NCI-H146 (cell line): ENCODE measurements around the gene PPTC7.
"Not testable (repeated sequence)": the region's sequence is repeated elsewhere in the genome, so short reads cannot be mapped to it uniquely, and the experiment has no call there.

ENCODE experiments used
- DNase-seq: peaks from one replicate; lab custom pipeline; 2025; lab: John Stamatoyannopoulos, UW

Gene PPTC7

DNA sequence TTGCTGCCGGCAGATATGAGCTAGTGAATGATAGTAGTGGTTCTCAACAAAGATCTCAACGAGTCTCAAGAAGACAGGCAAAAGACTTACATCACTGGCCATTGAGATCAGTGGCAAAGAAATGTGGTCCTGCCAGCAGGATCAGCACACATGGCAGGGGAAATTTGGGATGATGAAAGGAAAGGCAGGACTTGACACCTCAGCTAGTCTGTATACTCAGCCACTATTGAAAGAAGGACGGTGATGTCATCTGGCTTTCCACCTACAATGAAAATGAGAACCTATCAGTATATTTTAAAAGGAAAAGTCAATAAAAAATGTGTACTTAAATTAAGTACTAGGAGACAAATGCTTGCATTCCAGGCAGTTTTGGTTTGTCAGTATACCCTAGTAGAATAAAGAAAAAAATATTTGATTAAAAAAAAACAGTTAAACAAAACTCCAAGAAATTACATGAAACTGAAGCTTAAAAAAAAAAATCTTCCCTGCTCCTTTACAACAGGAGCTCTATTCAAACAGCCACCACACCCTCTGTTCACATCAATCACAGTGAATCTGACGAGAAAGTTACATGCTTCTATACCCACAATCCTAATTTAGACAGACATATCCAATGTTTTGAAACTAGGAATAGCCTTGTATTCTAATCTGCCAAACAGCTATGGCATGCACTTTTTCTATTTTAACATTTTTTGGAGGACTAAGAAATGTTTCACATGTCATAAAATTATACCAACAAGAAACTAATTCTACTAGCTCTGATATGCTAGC, 46.1 kb downstream of the PPTC7 start:
- DNase-seq: no peak

DNA sequence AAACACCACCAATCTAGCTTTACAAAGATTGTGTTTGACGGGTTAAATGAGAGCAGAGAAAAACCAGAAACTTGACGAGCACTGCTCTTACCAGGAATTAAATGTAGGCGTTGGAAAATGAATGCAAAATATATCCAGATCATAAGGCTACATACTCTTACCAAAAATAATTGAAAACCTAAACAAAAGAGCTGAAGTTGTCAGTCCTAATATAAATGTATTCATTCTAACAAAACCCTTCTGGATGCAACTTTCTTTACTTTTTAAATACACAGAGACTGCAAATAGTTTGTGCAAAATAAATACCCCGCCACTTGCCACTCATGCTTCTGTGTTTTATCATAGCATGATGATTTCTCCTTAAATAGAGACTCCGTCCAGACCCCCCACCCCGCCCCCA, 48.3 kb downstream of the PPTC7 start:
- DNase-seq: no peak

DNA sequence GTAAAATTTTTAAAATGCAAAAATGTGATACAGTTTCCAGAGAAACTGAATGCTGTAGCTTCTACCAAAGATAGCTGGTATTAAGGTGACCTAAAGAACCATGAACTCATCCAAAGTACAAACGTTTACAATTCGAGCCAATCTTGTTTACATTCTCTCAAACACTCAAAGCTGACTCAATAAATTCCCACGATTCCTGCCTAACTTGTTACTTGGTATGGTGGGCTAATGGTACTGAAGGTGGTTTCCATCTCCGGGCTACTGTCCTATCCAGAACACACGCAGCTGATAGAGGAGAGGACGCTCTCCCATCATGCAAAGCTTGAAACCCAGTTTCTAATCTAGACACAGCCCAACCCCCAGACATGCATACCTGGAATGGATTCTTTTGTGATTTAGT, 49.5 kb downstream of the PPTC7 start:
- no peak for DNase-seq

DNA sequence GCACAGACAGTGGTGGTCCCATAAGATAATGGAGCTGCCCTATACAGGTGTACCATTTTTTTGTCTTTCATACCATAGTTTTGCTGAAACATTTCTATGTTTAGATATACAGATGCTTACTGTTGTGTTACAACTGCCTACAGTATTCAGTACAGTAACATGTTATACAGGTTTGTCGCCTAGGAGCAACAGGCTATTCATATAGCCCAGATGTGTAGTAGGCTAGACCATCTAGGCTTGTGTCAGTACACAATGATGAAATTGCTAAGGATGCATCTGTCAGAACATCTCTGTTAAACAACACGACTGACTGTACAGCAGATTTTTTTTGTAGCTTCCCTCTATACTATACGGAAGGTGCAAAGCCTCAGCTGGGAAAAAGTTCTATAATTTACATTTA, 50.5 kb downstream of the PPTC7 start:
- DNase-seq: no peak

DNA sequence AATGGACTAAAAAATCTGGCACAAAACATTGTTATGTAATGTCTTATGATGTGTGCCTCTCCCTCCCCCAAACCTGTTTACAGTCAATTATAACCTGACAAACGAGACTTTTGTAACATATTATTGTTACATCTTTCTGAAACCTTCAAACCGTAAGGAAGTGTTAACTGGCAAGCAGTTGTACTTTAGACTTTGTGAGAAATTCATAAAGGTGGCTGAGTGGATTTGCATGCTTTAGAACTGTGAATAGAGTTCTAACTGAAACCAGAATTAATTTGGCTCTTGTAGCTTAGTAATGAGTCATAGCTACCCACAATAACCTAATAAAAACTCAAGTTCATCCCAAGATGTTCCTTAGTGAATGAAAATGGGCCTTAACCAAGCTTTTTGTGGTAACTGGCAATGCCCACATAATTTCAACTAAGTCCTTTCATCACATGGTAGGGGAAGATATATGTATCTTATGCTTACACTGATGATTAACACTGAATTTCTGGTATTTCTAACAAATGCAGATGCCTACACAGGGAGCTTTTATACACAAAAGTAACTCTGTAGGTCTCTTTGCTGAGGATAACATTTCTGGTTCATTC, 51.3 kb downstream of the PPTC7 start:
- DNase-seq: no peak

DNA sequence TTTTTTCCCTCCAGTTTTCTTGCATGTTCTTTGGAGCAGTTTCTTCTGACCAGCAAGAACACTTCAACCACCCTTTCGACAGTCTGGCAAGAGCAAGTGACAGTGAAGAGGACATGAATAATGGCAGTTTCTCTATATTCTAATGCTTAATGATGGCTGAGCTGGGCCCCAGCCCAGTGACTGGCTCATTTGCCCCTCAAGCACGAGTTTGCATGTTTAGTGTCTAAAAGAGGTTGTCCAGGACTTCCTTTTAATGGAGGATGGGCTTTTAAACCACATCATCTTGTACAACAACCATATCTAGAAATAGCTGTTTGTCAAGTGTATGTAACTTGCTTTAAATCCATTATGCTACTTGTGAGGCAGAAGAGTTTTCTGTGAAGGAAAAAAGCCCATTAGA, 52.6 kb downstream of the PPTC7 start:
- DNase-seq: no peak

DNA sequence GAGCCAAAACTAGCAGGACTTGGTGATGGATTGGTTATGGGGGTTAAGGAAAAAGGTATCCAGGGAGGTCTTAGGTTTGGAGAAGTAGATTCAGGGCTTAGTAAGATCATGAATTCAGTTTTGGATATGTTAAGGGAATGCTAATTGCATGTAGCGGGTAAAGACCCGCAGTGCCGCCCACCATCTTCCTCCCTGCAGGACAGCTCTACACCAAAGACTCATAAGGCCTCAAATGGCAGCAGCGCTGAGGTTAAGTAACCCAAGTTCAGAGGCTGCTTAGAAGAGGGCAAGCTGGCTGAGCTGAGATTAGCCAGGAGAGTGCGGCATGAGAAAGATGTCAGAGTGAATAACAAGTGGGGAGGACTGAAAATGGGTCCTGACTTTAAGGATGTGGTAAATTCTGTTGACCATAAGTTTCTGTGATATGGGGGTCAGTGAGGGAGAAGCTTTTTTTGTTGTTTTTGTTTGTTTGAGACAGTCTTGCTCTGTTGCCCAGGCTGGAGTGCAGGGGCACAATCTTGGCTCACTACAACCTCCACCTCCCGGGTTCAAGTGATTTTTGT, 54.8 kb downstream of the PPTC7 start:
- no peak for DNase-seq

DNA sequence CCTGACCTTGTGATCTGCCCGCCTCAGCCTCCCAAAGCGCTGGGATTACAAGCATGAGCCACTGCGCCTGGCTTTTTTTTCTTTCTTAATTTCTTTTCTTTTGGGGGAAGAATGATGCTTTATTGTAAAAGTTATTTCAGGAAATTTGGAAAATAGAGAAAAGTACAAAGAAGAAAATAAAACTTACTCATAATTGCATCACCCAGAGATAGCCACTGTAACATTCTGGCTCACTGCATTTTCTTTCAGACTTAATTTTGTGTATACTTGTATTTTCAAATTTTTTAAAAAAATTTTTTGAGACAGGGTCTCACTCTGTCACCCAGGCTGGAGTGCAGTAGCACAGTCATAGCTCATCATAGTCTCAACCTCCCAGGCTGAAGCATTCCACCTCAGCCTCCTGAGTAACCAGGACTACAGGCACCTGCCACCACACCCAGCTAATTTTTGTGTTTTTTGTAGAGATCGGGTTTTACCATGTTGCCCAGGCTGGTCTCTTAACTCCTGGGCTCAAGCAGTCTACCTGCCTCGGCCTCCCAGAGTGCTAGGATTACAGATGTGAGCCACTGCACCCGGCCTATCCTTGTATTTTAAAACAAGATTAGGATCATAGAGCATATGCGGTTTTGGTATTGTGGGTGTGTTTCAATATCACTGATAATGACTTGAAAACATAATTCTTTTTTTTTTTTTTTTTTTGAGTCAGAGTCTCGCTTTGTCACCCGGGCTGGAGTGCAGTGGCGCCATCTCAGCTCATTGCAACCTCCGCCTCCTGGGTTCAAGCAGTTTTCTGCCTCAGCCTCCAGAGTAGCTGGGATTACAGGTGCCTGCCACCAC, 62.0 kb downstream of the PPTC7 start:
- not testable (repeated sequence) for DNase-seq

DNA sequence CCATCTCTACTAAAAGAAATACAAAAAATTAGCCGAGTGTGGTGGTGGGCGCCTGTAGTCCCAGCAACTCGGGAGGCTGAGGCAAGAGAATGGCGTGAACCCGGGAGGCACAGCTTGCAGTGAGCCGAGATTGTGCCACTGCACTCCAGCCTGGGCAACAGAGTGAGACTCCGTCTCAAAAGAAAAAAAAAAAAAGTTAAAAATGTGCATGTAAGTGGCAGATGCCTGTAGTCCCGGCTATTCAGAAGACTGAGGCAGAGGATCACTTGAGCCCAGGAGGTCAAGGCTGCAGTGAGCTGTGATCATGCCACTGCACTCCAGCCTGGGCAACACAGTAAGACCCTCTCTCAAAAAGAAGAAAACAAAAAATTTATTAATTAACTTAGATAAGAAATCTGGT, 65.1 kb downstream of the PPTC7 start:
- not testable (repeated sequence) for DNase-seq

DNA sequence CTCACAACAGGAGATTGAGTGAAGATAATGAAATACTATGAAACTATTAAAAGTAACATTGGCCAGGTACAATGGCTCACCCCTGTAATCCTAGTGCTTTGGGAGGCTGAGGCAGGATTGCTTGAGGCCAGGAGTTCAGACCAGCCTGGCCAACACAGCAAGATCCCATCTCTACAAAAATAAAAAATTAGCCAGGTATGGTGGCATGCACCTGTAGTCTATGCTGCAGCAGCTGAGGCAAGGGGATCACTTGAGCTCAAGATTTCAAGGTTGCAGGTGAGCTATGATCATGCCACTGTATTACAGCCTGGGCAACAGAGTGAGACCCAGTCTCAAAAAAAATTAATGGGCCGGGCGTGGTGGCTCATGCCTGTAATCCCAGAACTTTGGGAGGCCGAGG, 66.1 kb downstream of the PPTC7 start:
- no peak for DNase-seq

DNA sequence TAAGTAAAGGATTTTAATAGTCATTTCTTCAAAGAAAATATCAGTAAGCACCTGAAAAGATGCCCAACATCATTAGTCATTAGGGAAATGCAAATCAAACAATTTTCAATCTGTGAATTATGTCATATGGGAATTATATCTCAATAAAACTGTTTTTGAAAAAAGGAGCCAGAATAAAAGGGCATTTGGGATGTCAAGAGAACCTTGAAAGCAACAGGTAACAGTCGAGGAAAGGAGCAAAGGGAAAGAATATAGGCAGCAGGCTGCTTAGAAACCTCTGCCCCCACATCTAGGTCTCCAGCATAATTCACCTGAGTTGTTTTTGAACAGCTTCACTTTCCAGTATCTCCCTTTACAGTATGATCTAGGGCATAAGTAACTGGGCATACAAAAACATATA, 68.8 kb downstream of the PPTC7 start:
- no peak for DNase-seq

DNA sequence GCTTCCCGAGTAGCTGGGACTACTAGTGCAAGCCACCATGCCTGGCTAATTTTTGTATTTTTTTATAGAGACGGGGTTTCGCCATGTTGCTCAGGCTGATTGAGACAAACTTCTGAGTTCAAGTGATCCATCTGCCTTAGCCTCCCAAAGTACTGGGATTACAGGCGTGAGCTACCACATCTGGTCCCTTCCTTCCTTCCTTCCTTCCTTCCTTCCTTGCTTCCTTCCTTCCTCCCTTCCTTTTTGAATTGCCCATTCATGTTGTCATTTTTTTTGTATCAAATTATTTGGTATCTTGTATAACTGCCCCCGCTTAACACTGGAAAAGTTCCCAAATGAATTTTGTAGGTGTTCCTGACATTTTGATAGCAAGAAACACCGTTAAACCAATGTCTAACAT, 69.3 kb downstream of the PPTC7 start:
- DNase-seq: no peak

DNA sequence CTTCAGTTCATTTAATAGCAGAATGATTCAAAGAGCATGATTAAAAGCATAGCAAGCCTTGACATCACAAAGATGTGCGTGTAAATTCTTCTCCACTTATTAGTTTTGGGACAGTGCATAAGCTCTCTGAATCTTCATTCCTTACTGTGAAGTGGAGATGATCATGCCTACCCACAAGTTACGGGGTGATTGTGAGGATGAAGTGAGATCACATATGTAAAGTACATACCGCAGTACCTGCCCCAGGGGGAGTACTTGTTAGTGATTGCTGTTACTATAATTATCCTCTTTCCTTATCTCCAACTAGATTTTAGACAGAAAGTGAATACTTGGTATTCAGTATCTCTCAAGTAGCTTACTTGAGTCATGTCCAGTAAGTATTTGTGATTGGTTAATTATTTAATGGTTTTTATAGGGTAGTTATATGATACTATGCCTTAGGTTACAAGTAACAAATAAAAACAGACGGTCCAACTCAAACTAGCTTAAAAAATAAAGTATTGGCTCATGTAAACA, 75.0 kb downstream of the PPTC7 start:
- DNase-seq: no peak

DNA sequence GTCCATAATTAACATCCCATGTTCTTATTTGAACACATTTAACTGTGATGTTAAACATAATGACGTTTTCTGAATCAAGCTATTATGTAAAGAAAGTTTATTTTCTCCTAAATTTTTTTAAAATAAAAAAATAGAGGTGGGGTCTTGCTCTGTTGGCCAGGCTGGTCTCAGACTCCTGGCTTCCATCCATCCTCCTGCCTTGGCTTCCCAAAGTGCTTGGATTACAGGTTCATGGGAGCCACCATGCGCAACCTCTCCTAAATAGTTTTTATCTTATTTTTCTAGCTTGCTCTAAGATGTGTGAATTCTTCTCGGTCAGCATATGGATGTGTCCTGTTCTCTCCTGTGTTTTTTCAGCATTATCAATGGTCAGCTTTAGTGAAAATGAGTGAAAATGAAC, 77.8 kb downstream of the PPTC7 start:
- DNase-seq: no peak

DNA sequence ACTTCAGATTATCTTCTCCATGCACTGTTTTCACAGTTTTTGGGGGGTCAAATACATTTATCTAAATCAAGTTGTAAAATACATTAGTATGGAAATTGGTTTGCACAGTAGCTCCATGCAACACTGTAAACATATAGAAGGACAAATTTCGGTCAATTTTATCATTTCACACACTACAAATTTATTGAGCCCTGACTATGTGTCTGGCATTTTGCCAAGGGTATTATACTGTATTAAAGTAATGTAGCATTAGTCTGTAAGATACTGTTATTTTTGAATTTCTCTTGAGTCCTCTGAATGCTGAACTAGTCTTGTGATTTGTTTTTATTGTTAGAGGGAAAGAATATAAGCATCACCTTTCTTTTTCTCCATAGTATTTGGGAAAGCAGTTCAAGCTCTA, 79.7 kb downstream of the PPTC7 start:
- no peak for DNase-seq

DNA sequence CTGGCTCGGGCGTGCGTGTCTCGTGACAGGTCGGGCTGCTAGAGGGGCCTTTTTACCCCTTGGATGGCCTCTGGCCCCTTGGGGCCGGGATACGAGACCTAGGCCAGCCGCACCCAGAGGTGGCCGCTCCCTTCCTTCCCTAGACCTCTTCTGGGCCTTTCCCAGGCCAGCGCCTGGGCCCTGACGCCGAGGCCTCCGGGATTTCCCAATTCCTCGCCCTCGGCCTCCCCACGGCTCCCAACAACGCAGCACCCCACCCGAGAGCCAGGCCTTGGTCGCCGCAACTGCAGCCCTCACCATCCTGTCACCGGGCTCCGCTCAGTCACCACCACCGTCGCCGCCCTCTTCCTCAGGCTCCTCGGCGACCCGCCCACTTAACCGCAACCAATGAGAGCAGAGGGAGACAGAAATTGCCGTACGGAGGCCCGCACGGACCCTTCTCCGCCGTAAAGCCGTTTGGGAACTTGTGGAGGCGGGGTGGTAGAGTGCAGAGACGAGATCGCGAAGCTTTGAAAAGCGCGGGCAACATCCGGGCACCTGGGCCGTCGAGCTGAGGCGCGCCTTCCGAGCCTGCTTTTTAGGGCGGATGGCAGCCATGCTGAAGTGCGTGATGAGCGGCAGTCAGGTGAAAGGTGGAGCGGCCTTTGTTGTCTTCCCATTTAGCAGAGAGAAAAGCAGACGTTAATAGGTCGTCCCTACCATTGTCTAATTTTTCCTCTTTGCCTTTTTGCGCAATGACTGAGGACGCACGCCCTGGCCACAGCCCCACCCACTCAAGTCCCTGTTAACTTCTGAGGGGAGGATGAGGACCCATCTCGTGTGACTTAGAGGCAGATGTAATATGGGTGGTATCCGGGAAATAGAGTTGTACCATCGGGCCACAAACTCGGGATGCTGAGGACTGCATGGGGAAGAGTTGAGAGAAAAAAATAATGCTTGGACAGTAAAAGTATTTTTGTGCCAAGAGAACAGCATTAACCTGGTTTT, 81.1 kb downstream of the PPTC7 start, which contains the start of the genes RAD9B and VPS29:
Gene RAD9B, plus strand, starts transcription at position 580 of the 987 bp plus-strand sequence. Its CDS starts 7 bp downstream, at position 587.
Gene VPS29, minus strand, starts transcription at position 360 of the 987 bp plus-strand sequence. Its CDS starts 60 bp downstream, at position 300.
- DNase-seq: peak; percentile 99

DNA sequence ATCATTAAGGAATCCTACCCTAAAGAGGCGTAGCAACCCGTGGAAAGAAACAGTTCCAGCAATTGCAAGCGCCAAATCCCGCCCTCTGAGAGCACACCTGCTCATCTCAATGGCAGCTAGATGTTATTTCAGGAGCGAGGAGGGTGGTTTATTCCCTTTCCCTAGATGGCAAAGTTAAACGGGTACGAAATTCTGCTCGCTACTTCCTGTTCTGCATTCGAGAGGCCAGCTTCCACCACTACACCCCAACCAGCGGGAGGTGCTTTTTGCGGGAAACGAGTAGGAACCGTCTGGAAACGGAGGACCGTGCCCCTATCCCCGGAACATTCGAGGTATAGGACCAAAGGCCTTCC, 81.7 kb downstream of the PPTC7 start:
- DNase-seq: peak; percentile 66

DNA sequence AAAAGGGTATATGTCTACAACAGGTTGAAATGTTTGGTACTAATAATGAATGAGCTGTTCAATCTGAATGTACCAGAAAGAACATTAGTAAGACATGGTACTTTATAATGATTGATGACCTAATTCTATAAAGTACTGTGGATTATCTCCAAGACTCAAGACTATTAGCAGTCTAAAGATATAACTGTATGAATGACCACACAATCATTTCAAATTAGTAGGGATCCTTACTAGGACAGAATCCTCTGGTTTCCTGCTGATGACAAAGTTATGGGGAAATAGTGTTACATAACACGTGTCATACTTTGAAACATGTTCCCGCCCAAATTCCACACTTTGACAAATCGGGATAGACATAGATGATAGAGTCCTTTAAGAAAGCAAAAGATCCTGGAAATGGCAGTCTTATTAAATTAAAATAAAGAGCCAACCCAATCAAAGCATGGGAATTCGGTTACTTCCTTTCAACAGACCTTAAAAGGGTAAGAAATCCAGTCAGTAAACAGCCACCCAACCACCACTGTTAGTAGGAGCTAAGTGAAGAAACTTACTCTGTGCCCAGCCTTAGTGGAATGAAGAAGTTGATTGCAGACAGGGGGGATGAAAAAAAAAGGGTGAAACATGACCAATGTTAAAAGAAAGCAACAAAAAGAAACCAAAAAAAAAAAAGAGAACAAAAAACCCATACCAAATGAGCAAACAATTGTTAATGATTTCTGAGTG, 84.0 kb downstream of the PPTC7 start:
- DNase-seq: no peak
